H1 (cell line): ENCODE results near the gene CETN2. TPM values are rescaled to one million over a fixed set of nuclear protein-coding genes. Genes with fewer than 3 reads are reported as not detected.

Experiments used
- CTCF ChIA-PET: fragments of 300-600 bp; sonication (Branson Sonifier 250); formaldehyde crosslinking; loops from one replicate; lab custom pipeline; 2021; ENCODE audit not compliant: partially characterized antibody; lab: Charles Lee
- POLR2A ChIA-PET: fragments of 300-600 bp; sonication (Branson Sonifier 250); formaldehyde crosslinking; loops from one replicate; lab custom pipeline; 2021; ENCODE audit warnings: inconsistent platforms; ENCODE audit not compliant: partially characterized antibody; lab: Charles Lee
- DNase-seq, 2 experiments: peaks; one replicate each; pipeline versions ENCODE4 v3.0.0 to v3.0.0-alpha.2; 2010 to 2022; ENCODE audit warnings: low spot score in 2 of 2, low read depth in 1 of 2, mixed read lengths in 1 of 2
- FAIRE-seq: peaks from 2 replicates; lab custom pipeline; 2011; peaks lifted over from hg19 to GRCh38; lab: Jason Lieb, UNC
- H2AFZ ChIP-seq: 2 replicates; pipeline ENCODE4 v1.8.1; 2012; ENCODE audit warnings: low read length, inconsistent platforms
- H2AK5ac ChIP-seq: 2 replicates; pipeline ENCODE4 v1.6.1; 2013; ENCODE audit warnings: low read depth, low read length
- H2BK120ac ChIP-seq: replicated peaks from 2 replicates; pipeline ENCODE3; 2013; ENCODE audit warnings: low read depth, low read length, inconsistent platforms
- H2BK12ac ChIP-seq: 2 replicates; pipeline ENCODE4 v1.6.1; 2013; ENCODE audit warnings: low read depth, low read length
- H2BK15ac ChIP-seq: 2 replicates; pipeline ENCODE4 v1.6.1; 2013; ENCODE audit warnings: low read length
- H2BK20ac ChIP-seq: 2 replicates; pipeline ENCODE4 v1.6.1; 2013; ENCODE audit warnings: low read length
- H2BK5ac ChIP-seq: 2 replicates; pipeline ENCODE4 v1.6.1; 2013; ENCODE audit warnings: low read depth, low read length
- H3K14ac ChIP-seq: 2 replicates; pipeline ENCODE4 v1.6.1; 2013; ENCODE audit warnings: inconsistent platforms; ENCODE audit not compliant: insufficient read length
- H3K18ac ChIP-seq: 2 replicates; pipeline ENCODE4 v1.6.1; 2013; ENCODE audit warnings: low read length; ENCODE audit errors: extremely low read depth
- H3K23ac ChIP-seq: 2 replicates; pipeline ENCODE4 v1.6.1; 2013; ENCODE audit warnings: inconsistent platforms; ENCODE audit not compliant: insufficient read length
- H3K23me2 ChIP-seq: 2 replicates; pipeline ENCODE4 v1.6.1; 2013; ENCODE audit warnings: low read depth, low read length
- H3K27ac ChIP-seq: 2 replicates; pipeline ENCODE4 v1.6.1; 2011; ENCODE audit warnings: low read depth, low read length, inconsistent platforms
- H3K27me3 ChIP-seq, 4 experiments: replicated peaks in 1 of 4; 1 replicate in 1 of 4; 2 replicates in 3 of 4; pipeline versions ENCODE4 v1.6.1 to v1.8.1; 2011 to 2013; ENCODE audit warnings: low read length in 3 of 4, mild to moderate bottlenecking in 3 of 4, inconsistent platforms in 2 of 4, mixed read lengths in 2 of 4, moderate library complexity in 1 of 4; ENCODE audit not compliant: control insufficient read depth in 3 of 4, insufficient read depth in 3 of 4; ENCODE audit errors: extremely low read depth in 1 of 4
- H3K36me3 ChIP-seq, 4 experiments: 2 replicates each; pipeline versions ENCODE4 v1.6.1 to v1.8.1; 2011 to 2013; ENCODE audit warnings: mild to moderate bottlenecking in 4 of 4, low read length in 3 of 4, moderate library complexity in 2 of 4, control low read depth in 1 of 4, inconsistent platforms in 1 of 4; ENCODE audit not compliant: insufficient read depth in 4 of 4, control insufficient read depth in 2 of 4
- H3K4ac ChIP-seq: replicated peaks from 2 replicates; pipeline ENCODE3; 2013; ENCODE audit warnings: low read length, low read depth, mixed read lengths, inconsistent platforms; ENCODE audit not compliant: insufficient read length
- H3K4me1 ChIP-seq, 4 experiments: replicated peaks in 1 of 4; 1 replicate in 1 of 4; 2 replicates in 3 of 4; pipeline versions ENCODE4 v1.6.1 to v1.8.1; 2011 to 2013; ENCODE audit warnings: low read length in 3 of 4, inconsistent platforms in 2 of 4, mixed read lengths in 1 of 4; ENCODE audit not compliant: insufficient read depth in 4 of 4, control insufficient read depth in 3 of 4
- H3K4me2 ChIP-seq, 2 experiments: 2 replicates each; pipeline versions ENCODE4 v1.6.1 to v1.8.1; 2011 to 2013; ENCODE audit warnings: low read depth in 2 of 2, low read length in 2 of 2, control low read depth in 1 of 2, inconsistent platforms in 1 of 2, mild to moderate bottlenecking in 1 of 2; ENCODE audit not compliant: insufficient read depth in 1 of 2
- H3K4me3 ChIP-seq, 4 experiments: fragments of 200-600, 300-600 bp in 1 of 4; sonication (generic), shearing (Covaris generic), sonication (Bioruptor Twin) in 1 of 4; 2 replicates each; pipeline versions ENCODE4 v1.5.1 to v1.8.1; 2011 to 2016; ENCODE audit warnings: low read length in 4 of 4, low read depth in 3 of 4, control low read depth in 2 of 4, inconsistent platforms in 2 of 4, mild to moderate bottlenecking in 2 of 4, mixed read lengths in 1 of 4, moderate library complexity in 1 of 4; ENCODE audit not compliant: insufficient read depth in 2 of 4; ENCODE audit errors: extremely low read depth in 1 of 4
- H3K56ac ChIP-seq: replicated peaks from 2 replicates; pipeline ENCODE3; 2013; ENCODE audit warnings: low read depth, mild to moderate bottlenecking, mixed read lengths, low read length, inconsistent platforms; ENCODE audit not compliant: insufficient read length
- H3K79me1 ChIP-seq: 2 replicates; pipeline ENCODE4 v1.6.1; 2013; ENCODE audit warnings: low read depth, low read length, control low read depth
- H3K79me2 ChIP-seq, 2 experiments: 2 replicates each; pipeline versions ENCODE4 v1.6.1 to v1.8.1; 2012 to 2013; ENCODE audit warnings: low read length in 2 of 2, mild to moderate bottlenecking in 2 of 2, inconsistent platforms in 1 of 2; ENCODE audit not compliant: insufficient read depth in 2 of 2, control insufficient read depth in 1 of 2
- H3K9ac ChIP-seq, 4 experiments: replicated peaks in 1 of 4; 1 replicate in 1 of 4; 2 replicates in 3 of 4; pipeline versions ENCODE4 v1.6.1 to v1.8.1; 2011 to 2013; ENCODE audit warnings: low read depth in 3 of 4, low read length in 3 of 4, control low read depth in 2 of 4, mild to moderate bottlenecking in 2 of 4, moderate library complexity in 2 of 4, inconsistent platforms in 1 of 4; ENCODE audit errors: extremely low read depth in 1 of 4
- H3K9me3 ChIP-seq, 2 experiments: 2 replicates each; pipeline versions ENCODE4 v1.6.1 to v1.8.1; 2012 to 2013; ENCODE audit warnings: mild to moderate bottlenecking in 2 of 2, moderate library complexity in 2 of 2, control low read depth in 1 of 2, inconsistent platforms in 1 of 2, low read depth in 1 of 2, low read length in 1 of 2, mixed read lengths in 1 of 2; ENCODE audit not compliant: insufficient read depth in 2 of 2
- H4K20me1 ChIP-seq, 2 experiments: replicated peaks in 1 of 2; 2 replicates each; pipeline versions ENCODE3 to v1.8.1; 2011 to 2013; ENCODE audit warnings: inconsistent platforms in 2 of 2, low read length in 2 of 2, mild to moderate bottlenecking in 1 of 2; ENCODE audit not compliant: insufficient read depth in 2 of 2, control insufficient read depth in 1 of 2
- H4K5ac ChIP-seq: 2 replicates; pipeline ENCODE4 v1.6.1; 2013; ENCODE audit warnings: low read length, low read depth, mixed read lengths, inconsistent platforms; ENCODE audit not compliant: insufficient read length
- H4K8ac ChIP-seq: 2 replicates; pipeline ENCODE4 v1.8.0; 2013; ENCODE audit warnings: mild to moderate bottlenecking, moderate library complexity, low read length, inconsistent platforms; ENCODE audit not compliant: insufficient read depth; ENCODE audit errors: extremely low read depth
- H4K91ac ChIP-seq: replicated peaks from 2 replicates; pipeline ENCODE3; 2013; ENCODE audit warnings: low read length, mixed read lengths, inconsistent platforms; ENCODE audit not compliant: insufficient read length
- POU5F1 ChIP-seq: IDR thresholded peaks from 2 replicates; pipeline ENCODE4 v1.6.1; 2011; ENCODE audit warnings: low read depth, mild to moderate bottlenecking, low read length, moderate library complexity
- RFX5 ChIP-seq: IDR thresholded peaks from 2 replicates; pipeline ENCODE4 v1.6.1; 2011; ENCODE audit warnings: low read depth, low read length, improper control_type of control experiment, borderline replicate concordance
- WGBS, 2 experiments: shearing (Covaris generic) in 1 of 2; methylation state at CpG; one replicate each; pipeline versions ENCODE4 v1.1.6 to v1.1.7; 2013 to 2015; ENCODE audit warnings: low lambda C conversion rate in 2 of 2, mixed read lengths in 2 of 2, inconsistent platforms in 1 of 2, low coverage in 1 of 2, missing lambda C conversion rate in 1 of 2; ENCODE audit not compliant: insufficient replicate concordance in 2 of 2, insufficient coverage in 1 of 2, insufficient read length in 1 of 2; ENCODE audit errors: extremely low coverage in 1 of 2, missing lambda C conversion rate in 1 of 2; 5-methylcytosine and 5-hydroxymethylcytosine counted together
- polyA plus RNA-seq, 7 experiments: library from polyadenylated mRNA; depleted of rRNA in 3 of 7; stranded (reverse) in 5 of 7; unstranded in 2 of 7; fragments of >200 nt in 5 of 7; fragments of 200-250 nt in 2 of 7; gene quantifications; 1 replicate in 5 of 7; 2 replicates in 1 of 7; 4 replicates in 1 of 7; pipeline versions ENCODE4 v1.2.1 to v1.2.3, GENCODE V29; 2011 to 2013; ENCODE audit warnings: missing spikeins in 2 of 7, mixed read lengths in 2 of 7
- total RNA-seq: library from RNA; stranded (reverse); fragmentation: NEBNext Ultra II Directional; extraction: Animal tissue kit (Norgen Biotek cat#: 25700); gene quantifications from 2 replicates; pipeline ENCODE4 v1.2.1, GENCODE V29; 2021

The CETN2 gene
- total and polyA plus RNA-seq, 2 of the 8 experiments (the other 6 are each of a cell fraction or from before 2014, with no cell fraction given) = 13.1 to 24.3 TPM

DNA sequence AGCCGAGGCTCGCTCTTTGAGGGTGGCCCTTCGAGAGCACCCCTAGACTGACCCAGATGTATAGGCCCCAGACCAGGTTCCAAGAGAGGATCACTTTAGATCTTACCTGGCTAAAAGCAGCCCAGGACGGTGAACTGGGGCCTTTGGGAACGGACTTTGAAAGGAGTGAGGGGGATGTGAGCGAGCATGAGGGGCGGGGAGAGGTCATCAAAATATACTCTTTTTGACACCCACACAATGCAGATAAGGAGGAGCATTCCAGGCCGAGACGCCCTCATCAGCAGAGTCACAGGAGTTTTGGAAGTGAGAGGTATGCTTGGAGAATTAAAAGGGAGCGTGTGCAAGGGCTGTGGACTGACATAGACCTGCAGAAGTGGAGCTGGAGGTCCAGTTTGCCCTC, 834 bp upstream of the CETN2 start:
- no peak overlapping the region for H2BK120ac ChIP-seq
- H4K5ac ChIP-seq = no peak overlapping the region
- ChIA-PET CTCF (interaction anchor here (1.2 to 1.9 kb wide), 3 partner anchors 74 to 95 kb away, joined by 3 to 6 read pairs (median 4); no protein-coding TSS in a partner anchor), POLR2A (no interaction called here)
- no peak overlapping the region for H3K14ac ChIP-seq
- H4K20me1 ChIP-seq = no peaks in the 10 kb centered on the region
- DNase-seq = no peak
- peak overlapping the region; percentile 69 to 84 (median 78) for H3K4me3 ChIP-seq
- WGBS, 2 experiments = 12% methylated on average over 8 of the region's 10 CpGs; no CpG with 5 or more reads in 1 of the 2 experiments
- H3K23me2 ChIP-seq = peaks cover 4% of the 10 kb centered on the region; the same call in 1 of the 2 replicates
- no peak overlapping the region for H3K27ac ChIP-seq
- no peaks in the 10 kb centered on the region for H3K9me3 ChIP-seq
- peak overlapping the region; percentile 37 to 90 (median 60) for H3K9ac ChIP-seq
- H2BK5ac ChIP-seq = 0 out of 2 replicates have a peak overlapping the region, but pooled peaks have one; percentile 35
- peaks cover 4 to 31% of the 10 kb centered on the region in 2 experiments; a peak in 3 of 4 replicates for H3K79me2 ChIP-seq
- H3K23ac ChIP-seq = no peak overlapping the region
- H3K27me3 ChIP-seq = no peaks in the 10 kb centered on the region
- peak overlapping the region; percentile 73; the same call in 1 of the 2 replicates for H4K8ac ChIP-seq
- no peak overlapping the region for H3K18ac ChIP-seq
- H3K79me1 ChIP-seq = no peaks in the 10 kb centered on the region; the same call in none of the 2 replicates
- H3K4me1 ChIP-seq = 0 out of 7 replicates have a peak, but pooled peaks cover 0 to 3% (median 0%) of the 10 kb centered on the region in 4 experiments
- no peak for FAIRE-seq
- no peak overlapping the region for H2AK5ac ChIP-seq
- H2AFZ ChIP-seq = no peak overlapping the region
- H2BK15ac ChIP-seq = no peak overlapping the region
- peak overlapping the region; percentile 80 to 95 for H3K4me2 ChIP-seq
- no peak for TF ChIP-seq POU5F1
- no peak for TF ChIP-seq RFX5
- TF ChIP-seq, all 59 proteins: peak for 0
- no peak overlapping the region for H4K91ac ChIP-seq
- H3K36me3 ChIP-seq = peaks cover 2 to 8% (median 4%) of the 10 kb centered on the region in 4 experiments; a peak in 5 of 8 replicates
- H2BK20ac ChIP-seq = no peak overlapping the region
- H3K56ac ChIP-seq = no peak overlapping the region
- H2BK12ac ChIP-seq = no peak overlapping the region
- no peak overlapping the region for H3K4ac ChIP-seq
